Measurements from ENCODE around the gene THAP5.

The THAP5 gene

GRCh38 chr7:108535257-108535656 lies 34.2 kb downstream of the THAP5 start:
- 75% methylated on average over 3 of the region's 5 CpGs; no CpG with 5 or more reads in 1 of the 2 experiments for WGBS, 2 experiments (ENCODE audit: insufficient coverage in 2 of 2)

GRCh38 chr7:108533712-108534111 lies 35.8 kb downstream of the THAP5 start:
- no peaks in the 10 kb centered on the region for H3K9me3 ChIP-seq (ENCODE audit: control insufficient read depth, low read length)
- no peaks in the 10 kb centered on the region for H3K4me1 ChIP-seq (ENCODE audit: control insufficient read depth, insufficient read depth, low read length, poor library complexity, severe bottlenecking)
- WGBS, 2 experiments (ENCODE audit: insufficient coverage in 2 of 2), result no CpG with 5 or more reads among the region's 3 CpGs
- H3K4me3 ChIP-seq (ENCODE audit: extremely low read depth, insufficient read depth, low read length, poor library complexity, severe bottlenecking), result no peak overlapping the region
- no peaks in the 10 kb centered on the region for H3K36me3 ChIP-seq (ENCODE audit: control insufficient read depth, insufficient read depth, low read length)
- no peak overlapping the region for H3K27ac ChIP-seq (ENCODE audit: low read depth, low read length, severe bottlenecking)

More at GRCh38 chr7:108535257-108535656, 34.2 kb downstream of the THAP5 start:
- no peaks in the 10 kb centered on the region for H3K4me1 ChIP-seq (ENCODE audit: control insufficient read depth, insufficient read depth, low read length, poor library complexity, severe bottlenecking)
- no peaks in the 10 kb centered on the region for H3K9me3 ChIP-seq (ENCODE audit: control insufficient read depth, low read length)
- H3K27ac ChIP-seq (ENCODE audit: low read depth, low read length, severe bottlenecking), result no peak overlapping the region
- H3K4me3 ChIP-seq (ENCODE audit: extremely low read depth, insufficient read depth, low read length, poor library complexity, severe bottlenecking), result no peak overlapping the region
- no peaks in the 10 kb centered on the region for H3K36me3 ChIP-seq (ENCODE audit: control insufficient read depth, insufficient read depth, low read length)

GRCh38 chr7:108529341-108529740 lies 40.2 kb downstream of the THAP5 start:
- Histone ChIP-seq H3K4me3 (ENCODE audit: extremely low read depth, insufficient read depth, low read length, poor library complexity, severe bottlenecking) (no peak overlapping the region), H3K4me1 (ENCODE audit: control insufficient read depth, insufficient read depth, low read length, poor library complexity, severe bottlenecking) (peaks cover 4% of the 10 kb centered on the region), H3K9me3 (ENCODE audit: control insufficient read depth, low read length) (no peaks in the 10 kb centered on the region), H3K27ac (ENCODE audit: low read depth, low read length, severe bottlenecking) (no peak overlapping the region), H3K36me3 (ENCODE audit: control insufficient read depth, insufficient read depth, low read length) (no peaks in the 10 kb centered on the region)
- 78 to 100% methylated on average over 1 to 2 of the region's 3 CpGs for WGBS, 2 experiments (ENCODE audit: insufficient coverage in 2 of 2)

- no peak overlapping the region for H3K27ac ChIP-seq (ENCODE audit: low read depth, low read length, severe bottlenecking)
- H3K36me3 ChIP-seq (ENCODE audit: control insufficient read depth, insufficient read depth, low read length), result no peaks in the 10 kb centered on the region
- H3K4me3 ChIP-seq (ENCODE audit: extremely low read depth, insufficient read depth, low read length, poor library complexity, severe bottlenecking), result no peak overlapping the region
- H3K9me3 ChIP-seq (ENCODE audit: control insufficient read depth, low read length), result no peaks in the 10 kb centered on the region
- peaks cover 4% of the 10 kb centered on the region for H3K4me1 ChIP-seq (ENCODE audit: control insufficient read depth, insufficient read depth, low read length, poor library complexity, severe bottlenecking)
- 96 to 100% methylated on average over 4 of the region's 6 CpGs for WGBS, 2 experiments (ENCODE audit: insufficient coverage in 2 of 2)
These were observed 41.3 kb downstream of the THAP5 start for GRCh38 chr7:108528183-108528712.

GRCh38 chr7:108526768-108527017 lies 42.8 kb downstream of the THAP5 start:
- H3K36me3 ChIP-seq (ENCODE audit: control insufficient read depth, insufficient read depth, low read length), result no peaks in the 10 kb centered on the region
- H3K9me3 ChIP-seq (ENCODE audit: control insufficient read depth, low read length), result no peaks in the 10 kb centered on the region
- H3K27ac ChIP-seq (ENCODE audit: low read depth, low read length, severe bottlenecking), result peak overlapping the region; percentile 97
- 0% methylated on average over 1 of the region's 3 CpGs; no CpG with 5 or more reads in 1 of the 2 experiments for WGBS, 2 experiments (ENCODE audit: insufficient coverage in 2 of 2)
- peaks cover 4% of the 10 kb centered on the region for H3K4me1 ChIP-seq (ENCODE audit: control insufficient read depth, insufficient read depth, low read length, poor library complexity, severe bottlenecking)
- peak overlapping the region; percentile 61 for H3K4me3 ChIP-seq (ENCODE audit: extremely low read depth, insufficient read depth, low read length, poor library complexity, severe bottlenecking)

GRCh38 chr7:108525985-108526767 lies 43.3 kb downstream of the THAP5 start, which contains the start of gene PNPLA8:
Gene PNPLA8, minus strand, starts transcription at chr7:108526135. Its CDS starts 10,644 bp downstream, at chr7:108515491.
- H3K4me3 ChIP-seq (ENCODE audit: extremely low read depth, insufficient read depth, low read length, poor library complexity, severe bottlenecking), result peak within 1 kb of the TSS; percentile 61
- 0 to 1% methylated on average over 41 to 53 of the region's 64 CpGs for WGBS, 2 experiments (ENCODE audit: insufficient coverage in 2 of 2)
- H3K4me1 ChIP-seq (ENCODE audit: control insufficient read depth, insufficient read depth, low read length, poor library complexity, severe bottlenecking), result peaks cover 4% of the 10 kb centered on the region
- no peaks in the 10 kb centered on the region for H3K9me3 ChIP-seq (ENCODE audit: control insufficient read depth, low read length)
- H3K36me3 ChIP-seq (ENCODE audit: control insufficient read depth, insufficient read depth, low read length), result no peaks in the 10 kb centered on the region
- H3K27ac ChIP-seq (ENCODE audit: low read depth, low read length, severe bottlenecking), result peak within 1 kb of the TSS; percentile 97

GRCh38 chr7:108525327-108525984 lies 44.0 kb downstream of the THAP5 start:
- H3K4me1 ChIP-seq (ENCODE audit: control insufficient read depth, insufficient read depth, low read length, poor library complexity, severe bottlenecking), result peaks cover 4% of the 10 kb centered on the region
- no peaks in the 10 kb centered on the region for H3K36me3 ChIP-seq (ENCODE audit: control insufficient read depth, insufficient read depth, low read length)
- H3K9me3 ChIP-seq (ENCODE audit: control insufficient read depth, low read length), result no peaks in the 10 kb centered on the region
- 0 to 1% methylated on average over 8 to 20 of the region's 22 CpGs for WGBS, 2 experiments (ENCODE audit: insufficient coverage in 2 of 2)
- peak overlapping the region; percentile 97 for H3K27ac ChIP-seq (ENCODE audit: low read depth, low read length, severe bottlenecking)
- peak overlapping the region; percentile 61 for H3K4me3 ChIP-seq (ENCODE audit: extremely low read depth, insufficient read depth, low read length, poor library complexity, severe bottlenecking)

- peaks cover 4% of the 10 kb centered on the region for H3K4me1 ChIP-seq (ENCODE audit: control insufficient read depth, insufficient read depth, low read length, poor library complexity, severe bottlenecking)
- H3K9me3 ChIP-seq (ENCODE audit: control insufficient read depth, low read length), result peaks cover 3% of the 10 kb centered on the region
- H3K27ac ChIP-seq (ENCODE audit: low read depth, low read length, severe bottlenecking), result no peak overlapping the region
- peaks cover 16% of the 10 kb centered on the region for H3K36me3 ChIP-seq (ENCODE audit: control insufficient read depth, insufficient read depth, low read length)
- 86 to 94% methylated on average over 2 of the region's 2 CpGs for WGBS, 2 experiments (ENCODE audit: insufficient coverage in 2 of 2)
- no peak overlapping the region for H3K4me3 ChIP-seq (ENCODE audit: extremely low read depth, insufficient read depth, low read length, poor library complexity, severe bottlenecking)
These were observed 46.7 kb downstream of the THAP5 start for GRCh38 chr7:108522780-108523179.

- H3K4me1 ChIP-seq (ENCODE audit: control insufficient read depth, insufficient read depth, low read length, poor library complexity, severe bottlenecking), result no peaks in the 10 kb centered on the region
- peaks cover 3% of the 10 kb centered on the region for H3K9me3 ChIP-seq (ENCODE audit: control insufficient read depth, low read length)
- H3K36me3 ChIP-seq (ENCODE audit: control insufficient read depth, insufficient read depth, low read length), result peaks cover 41% of the 10 kb centered on the region
- WGBS, 2 experiments (ENCODE audit: insufficient coverage in 2 of 2), result 86 to 100% methylated on average over 1 to 3 of the region's 3 CpGs
- no peak overlapping the region for H3K4me3 ChIP-seq (ENCODE audit: extremely low read depth, insufficient read depth, low read length, poor library complexity, severe bottlenecking)
- H3K27ac ChIP-seq (ENCODE audit: low read depth, low read length, severe bottlenecking), result no peak overlapping the region
These were observed 51.6 kb downstream of the THAP5 start for GRCh38 chr7:108517951-108518350.

- Histone ChIP-seq H3K9me3 (ENCODE audit: control insufficient read depth, low read length) (peaks cover 3% of the 10 kb centered on the region), H3K27ac (ENCODE audit: low read depth, low read length, severe bottlenecking) (no peak overlapping the region), H3K36me3 (ENCODE audit: control insufficient read depth, insufficient read depth, low read length) (peaks cover 49% of the 10 kb centered on the region), H3K4me3 (ENCODE audit: extremely low read depth, insufficient read depth, low read length, poor library complexity, severe bottlenecking) (no peak overlapping the region), H3K4me1 (ENCODE audit: control insufficient read depth, insufficient read depth, low read length, poor library complexity, severe bottlenecking) (no peaks in the 10 kb centered on the region)
- WGBS, 2 experiments (ENCODE audit: insufficient coverage in 2 of 2), result no CpG with 5 or more reads among the region's 2 CpGs
These were observed 53.9 kb downstream of the THAP5 start for GRCh38 chr7:108515630-108516029.

- Histone ChIP-seq H3K27ac (ENCODE audit: low read depth, low read length, severe bottlenecking) (no peak overlapping the region), H3K4me3 (ENCODE audit: extremely low read depth, insufficient read depth, low read length, poor library complexity, severe bottlenecking) (no peak overlapping the region), H3K4me1 (ENCODE audit: control insufficient read depth, insufficient read depth, low read length, poor library complexity, severe bottlenecking) (no peaks in the 10 kb centered on the region), H3K9me3 (ENCODE audit: control insufficient read depth, low read length) (peaks cover 3% of the 10 kb centered on the region), H3K36me3 (ENCODE audit: control insufficient read depth, insufficient read depth, low read length) (peaks cover 50% of the 10 kb centered on the region)
- WGBS, 2 experiments (ENCODE audit: insufficient coverage in 2 of 2), result 100% methylated on average over 1 to 3 of the region's 3 CpGs
These were observed 54.5 kb downstream of the THAP5 start for GRCh38 chr7:108515013-108515412.
